G401 (cell line): ENCODE measurements around the gene HBM. TPM values are rescaled to one million over a fixed set of nuclear protein-coding genes. Genes with fewer than 3 reads are reported as not detected.
"Not testable (repeated sequence)": the region's sequence is repeated elsewhere in the genome, so short reads cannot be mapped to it uniquely, and the experiment has no call there.

Experiments used
- DNase-seq: peaks from one replicate; pipeline ENCODE4 v3.0.0-alpha.2; 2015; ENCODE audit warnings: low spot score
- in situ Hi-C: cut with HindIII; loops from 2 replicates; pipeline ENCODE4 v1.10.0; 2016; ENCODE audit warnings: low sequenced_read_pairs, mixed read lengths
- total RNA-seq: library from RNA; depleted of rRNA; stranded (reverse); fragments of >200 nt; shearing (Covaris generic); gene quantifications from 2 replicates; pipeline ENCODE4 v1.2.3, GENCODE V29; 2014

Gene HBM
- total RNA-seq, 1 experiment from 2014 or later = not detected

- DNase-seq = no peak
- in situ Hi-C loops = no loop called here
Measured at GRCh38 chr16:164827-165538, 795 bp upstream of the HBM start.

- in situ Hi-C loops = no loop called here
- DNase-seq = no peak
Measured at GRCh38 chr16:166375-167121, 770 bp downstream of the HBM start.

- no peak for DNase-seq
- in situ Hi-C loops = no loop called here
Measured at GRCh38 chr16:167122-167690, 1.4 kb downstream of the HBM start.

- in situ Hi-C loops = no loop called here
- no peak for DNase-seq
Measured at GRCh38 chr16:168424-168823, 2.6 kb downstream of the HBM start.

- no peak for DNase-seq
Measured at GRCh38 chr16:169014-169413, 3.2 kb downstream of the HBM start.

GRCh38 chr16:170088-170507 is 4.3 kb downstream of the HBM start:
- DNase-seq, in situ Hi-C loops: not testable (repeated sequence)

More at GRCh38 chr16:169014-169413, 3.2 kb downstream of the HBM start:
- in situ Hi-C loops = no loop called here

GRCh38 chr16:170788-171187 is 5.0 kb downstream of the HBM start:
- in situ Hi-C loops = no loop called here

GRCh38 chr16:172374-172941 is 6.7 kb downstream of the HBM start, which contains the start of gene HBA2:
Gene HBA2, plus strand, starts transcription at chr16:172876. Its CDS starts 37 bp downstream, at chr16:172913.
- DNase-seq, in situ Hi-C loops: not testable (repeated sequence)

More at GRCh38 chr16:170788-171187, 5.0 kb downstream of the HBM start:
- no peak for DNase-seq

- DNase-seq, in situ Hi-C loops: not testable (repeated sequence)
Measured at GRCh38 chr16:173211-173854, 7.6 kb downstream of the HBM start.

GRCh38 chr16:173928-174769 is 8.4 kb downstream of the HBM start:
- DNase-seq, in situ Hi-C loops: not testable (repeated sequence)

- in situ Hi-C loops = no loop called here
Measured at GRCh38 chr16:175011-175949, 9.5 kb downstream of the HBM start.

GRCh38 chr16:176006-176405 is 10.2 kb downstream of the HBM start:
- in situ Hi-C loops, DNase-seq: not testable (repeated sequence)

More at GRCh38 chr16:175011-175949, 9.5 kb downstream of the HBM start:
- no peak for DNase-seq

GRCh38 chr16:176477-177382 is 11.0 kb downstream of the HBM start, which contains the start of gene HBA1:
Gene HBA1, plus strand, starts transcription at chr16:176680. Its CDS starts 37 bp downstream, at chr16:176717.
- DNase-seq, in situ Hi-C loops: not testable (repeated sequence)

- DNase-seq = no peak
- in situ Hi-C loops = no loop called here
Measured at GRCh38 chr16:177394-177822, 11.6 kb downstream of the HBM start.

GRCh38 chr16:177981-178667 is 12.3 kb downstream of the HBM start:
- in situ Hi-C loops = no loop called here
- DNase-seq = no peak

- in situ Hi-C loops = no loop called here
- no peak for DNase-seq
Measured at GRCh38 chr16:178668-179015, 12.9 kb downstream of the HBM start.
